WTC11 (cell line): Measurements from ENCODE around the gene SURF1. TPM values are rescaled to one million over a fixed set of nuclear protein-coding genes. Genes with fewer than 3 reads are reported as not detected.

ENCODE experiments used
- ATAC-seq: fragments of 200-7000 bp; cut with Tn5 transposase; 2 replicates; pipeline ENCODE4 v1.10.0; 2021; ENCODE audit warnings: mild to moderate bottlenecking, moderate library complexity
- CTCF ChIA-PET: fragments of 300-600 bp; sonication (Branson Sonifier 250); formaldehyde crosslinking; loops from one replicate; lab custom pipeline; 2021; ENCODE audit warnings: antibody characterized with exemption; lab: Charles Lee
- POLR2A ChIA-PET: fragments of 350-600 bp; sonication (Branson Sonifier 250); formaldehyde crosslinking; loops from one replicate; lab custom pipeline; 2021; ENCODE audit warnings: antibody characterized with exemption; lab: Charles Lee
- DNase-seq: peaks from one replicate; pipeline ENCODE4 v3.0.0; 2021; ENCODE audit warnings: low spot score
- H3K27ac Mint-ChIP-seq: 2 replicates; pipeline ENCODE4 v1.8.0; 2021; ENCODE audit warnings: mixed read lengths
- H3K27me3 Mint-ChIP-seq: 2 replicates; pipeline ENCODE4 v1.8.0; 2021; ENCODE audit warnings: low read depth, mild to moderate bottlenecking, moderate library complexity, mixed read lengths
- H3K36me3 Mint-ChIP-seq: 2 replicates; pipeline ENCODE4 v1.8.0; 2021; ENCODE audit warnings: mixed read lengths
- H3K4me1 Mint-ChIP-seq: 2 replicates; pipeline ENCODE4 v1.8.0; 2022; ENCODE audit warnings: mixed read lengths
- H3K4me3 Mint-ChIP-seq: 2 replicates; pipeline ENCODE4 v1.8.0; 2021; ENCODE audit warnings: mild to moderate bottlenecking, moderate library complexity, mixed read lengths
- H3K9me3 Mint-ChIP-seq: 2 replicates; pipeline ENCODE4 v1.8.0; 2021; ENCODE audit warnings: mixed read lengths
- AR ChIP-seq: fragments of 250-450 bp; sonication (Bioruptor Pico); IDR thresholded peaks from 2 replicates; pipeline ENCODE4 v1.9.0; 2021; ENCODE audit warnings: mild to moderate bottlenecking
- CTCF ChIP-seq: fragments of 200-600 bp; IDR thresholded peaks from 2 replicates; pipeline ENCODE4 v1.8.0; 2022; ENCODE audit warnings: antibody characterized with exemption
- EMX1 ChIP-seq: fragments of 250-450 bp; sonication (Bioruptor Pico); IDR thresholded peaks from 2 replicates; pipeline ENCODE4 v1.8.0; 2021; ENCODE audit warnings: mild to moderate bottlenecking
- GABPB1 ChIP-seq: sonication (generic); formaldehyde crosslinking; IDR thresholded peaks from 2 replicates; pipeline ENCODE4 v1.8.1; 2023; ENCODE audit warnings: mild to moderate bottlenecking, missing genetic modification reagents
- JAZF1 ChIP-seq: fragments of 250-450 bp; sonication (Bioruptor Pico); IDR thresholded peaks from 2 replicates; pipeline ENCODE4 v1.9.0; 2021; ENCODE audit warnings: moderate library complexity, mild to moderate bottlenecking, inconsistent platforms
- NR1H2 ChIP-seq: sonication (generic); formaldehyde crosslinking; IDR thresholded peaks from 2 replicates; pipeline ENCODE4 v1.9.0; 2021; ENCODE audit warnings: mild to moderate bottlenecking, moderate library complexity, missing genetic modification reagents
- RORB ChIP-seq: fragments of 250-450 bp; sonication (Bioruptor Pico); IDR thresholded peaks from 2 replicates; pipeline ENCODE4 v1.9.0; 2021; ENCODE audit warnings: mild to moderate bottlenecking
- SOX15 ChIP-seq: fragments of 250-450 bp; sonication (Bioruptor Pico); IDR thresholded peaks from 2 replicates; pipeline ENCODE4 v1.9.0; 2021; ENCODE audit warnings: mild to moderate bottlenecking
- TP53 ChIP-seq: sonication (generic); formaldehyde crosslinking; IDR thresholded peaks from 2 replicates; pipeline ENCODE4 v1.8.1; 2023; ENCODE audit warnings: mild to moderate bottlenecking, missing genetic modification reagents
- USF2 ChIP-seq: sonication (generic); formaldehyde crosslinking; IDR thresholded peaks from 2 replicates; pipeline ENCODE4 v1.8.1; 2023; ENCODE audit warnings: mild to moderate bottlenecking, missing genetic modification reagents, moderate library complexity
- ZNF425 ChIP-seq: fragments of 250-450 bp; sonication (Bioruptor Pico); conservative IDR thresholded peaks from 2 replicates; pipeline ENCODE4 v1.9.0; 2021; ENCODE audit warnings: mild to moderate bottlenecking
- total RNA-seq: library from RNA; stranded (reverse); gene quantifications from 3 replicates; pipeline ENCODE4 v1.2.3, GENCODE V29; 2021
- TF ChIP-seq, protein P1 (sequence below): sonication (generic); formaldehyde crosslinking; IDR thresholded peaks from 2 replicates; pipeline ENCODE4 v1.8.0; 2022; ENCODE audit warnings: missing genetic modification reagents
- TF ChIP-seq, protein P2 (sequence below): fragments of 250-450 bp; sonication (Bioruptor Pico); IDR thresholded peaks from 2 replicates; pipeline ENCODE4 v1.9.0; 2021; ENCODE audit warnings: mild to moderate bottlenecking, borderline replicate concordance

The SURF1 gene
- total RNA-seq, 1 experiment from 2014 or later = 33.3 TPM

DNA sequence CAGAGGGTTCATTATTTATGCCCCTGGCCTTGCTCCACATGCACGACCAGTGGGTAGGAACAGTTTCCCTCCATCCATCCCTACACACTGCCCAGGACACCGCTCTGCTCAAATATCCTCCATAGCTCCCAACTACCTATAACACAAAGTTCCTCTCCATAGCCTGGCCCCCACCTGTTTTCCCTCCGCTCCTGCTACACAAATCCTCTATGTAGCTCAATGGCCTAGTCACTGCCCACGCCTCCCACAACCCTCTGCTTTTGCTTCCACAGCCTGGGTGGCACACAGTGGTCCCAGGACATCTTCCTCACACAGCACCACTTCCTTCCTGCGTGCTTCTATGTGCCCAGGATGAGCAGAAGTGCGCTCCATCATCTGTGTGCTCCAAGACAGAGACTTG is 41.1 kb upstream of the SURF1 start:
- DNase-seq (no peak), ATAC-seq (no peak)
- no peak overlapping the region for H3K4me3 Mint-ChIP-seq
- POLR2A ChIA-PET = no interaction called here
- H3K27me3 Mint-ChIP-seq = peaks cover 4% of the 10 kb centered on the region
- no peak overlapping the region for H3K27ac Mint-ChIP-seq
- H3K4me1 Mint-ChIP-seq = no peaks in the 10 kb centered on the region
- no peaks in the 10 kb centered on the region for H3K9me3 Mint-ChIP-seq
- CTCF ChIA-PET = interaction anchor here (0.5 to 3.6 kb wide), 6 partner anchors 11 to 268 kb away, joined by 3 to 13 read pairs (median 4); partner anchors contain the start of genes ADAMTS13 and REXO4
- H3K36me3 Mint-ChIP-seq = no peaks in the 10 kb centered on the region
- no peak for TF ChIP-seq AR (CRISPR knock-in tag)
- no peak for TF ChIP-seq RORB (CRISPR knock-in tag)
- no peak for TF ChIP-seq JAZF1
- TF ChIP-seq TP53 (CRISPR knock-in tag) = no peak
- TF ChIP-seq NR1H2 (CRISPR knock-in tag) = no peak
- no peak for TF ChIP-seq USF2 (CRISPR knock-in tag)
- no peak for TF ChIP-seq SOX15 (CRISPR knock-in tag)
- TF ChIP-seq GABPB1 (CRISPR knock-in tag) = no peak
- TF ChIP-seq, protein P1, sequence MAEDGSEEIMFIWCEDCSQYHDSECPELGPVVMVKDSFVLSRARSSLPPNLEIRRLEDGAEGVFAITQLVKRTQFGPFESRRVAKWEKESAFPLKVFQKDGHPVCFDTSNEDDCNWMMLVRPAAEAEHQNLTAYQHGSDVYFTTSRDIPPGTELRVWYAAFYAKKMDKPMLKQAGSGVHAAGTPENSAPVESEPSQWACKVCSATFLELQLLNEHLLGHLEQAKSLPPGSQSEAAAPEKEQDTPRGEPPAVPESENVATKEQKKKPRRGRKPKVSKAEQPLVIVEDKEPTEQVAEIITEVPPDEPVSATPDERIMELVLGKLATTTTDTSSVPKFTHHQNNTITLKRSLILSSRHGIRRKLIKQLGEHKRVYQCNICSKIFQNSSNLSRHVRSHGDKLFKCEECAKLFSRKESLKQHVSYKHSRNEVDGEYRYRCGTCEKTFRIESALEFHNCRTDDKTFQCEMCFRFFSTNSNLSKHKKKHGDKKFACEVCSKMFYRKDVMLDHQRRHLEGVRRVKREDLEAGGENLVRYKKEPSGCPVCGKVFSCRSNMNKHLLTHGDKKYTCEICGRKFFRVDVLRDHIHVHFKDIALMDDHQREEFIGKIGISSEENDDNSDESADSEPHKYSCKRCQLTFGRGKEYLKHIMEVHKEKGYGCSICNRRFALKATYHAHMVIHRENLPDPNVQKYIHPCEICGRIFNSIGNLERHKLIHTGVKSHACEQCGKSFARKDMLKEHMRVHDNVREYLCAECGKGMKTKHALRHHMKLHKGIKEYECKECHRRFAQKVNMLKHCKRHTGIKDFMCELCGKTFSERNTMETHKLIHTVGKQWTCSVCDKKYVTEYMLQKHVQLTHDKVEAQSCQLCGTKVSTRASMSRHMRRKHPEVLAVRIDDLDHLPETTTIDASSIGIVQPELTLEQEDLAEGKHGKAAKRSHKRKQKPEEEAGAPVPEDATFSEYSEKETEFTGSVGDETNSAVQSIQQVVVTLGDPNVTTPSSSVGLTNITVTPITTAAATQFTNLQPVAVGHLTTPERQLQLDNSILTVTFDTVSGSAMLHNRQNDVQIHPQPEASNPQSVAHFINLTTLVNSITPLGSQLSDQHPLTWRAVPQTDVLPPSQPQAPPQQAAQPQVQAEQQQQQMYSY (CRISPR knock-in tag) = no peak
- no peak for TF ChIP-seq CTCF
- TF ChIP-seq, protein P2, sequence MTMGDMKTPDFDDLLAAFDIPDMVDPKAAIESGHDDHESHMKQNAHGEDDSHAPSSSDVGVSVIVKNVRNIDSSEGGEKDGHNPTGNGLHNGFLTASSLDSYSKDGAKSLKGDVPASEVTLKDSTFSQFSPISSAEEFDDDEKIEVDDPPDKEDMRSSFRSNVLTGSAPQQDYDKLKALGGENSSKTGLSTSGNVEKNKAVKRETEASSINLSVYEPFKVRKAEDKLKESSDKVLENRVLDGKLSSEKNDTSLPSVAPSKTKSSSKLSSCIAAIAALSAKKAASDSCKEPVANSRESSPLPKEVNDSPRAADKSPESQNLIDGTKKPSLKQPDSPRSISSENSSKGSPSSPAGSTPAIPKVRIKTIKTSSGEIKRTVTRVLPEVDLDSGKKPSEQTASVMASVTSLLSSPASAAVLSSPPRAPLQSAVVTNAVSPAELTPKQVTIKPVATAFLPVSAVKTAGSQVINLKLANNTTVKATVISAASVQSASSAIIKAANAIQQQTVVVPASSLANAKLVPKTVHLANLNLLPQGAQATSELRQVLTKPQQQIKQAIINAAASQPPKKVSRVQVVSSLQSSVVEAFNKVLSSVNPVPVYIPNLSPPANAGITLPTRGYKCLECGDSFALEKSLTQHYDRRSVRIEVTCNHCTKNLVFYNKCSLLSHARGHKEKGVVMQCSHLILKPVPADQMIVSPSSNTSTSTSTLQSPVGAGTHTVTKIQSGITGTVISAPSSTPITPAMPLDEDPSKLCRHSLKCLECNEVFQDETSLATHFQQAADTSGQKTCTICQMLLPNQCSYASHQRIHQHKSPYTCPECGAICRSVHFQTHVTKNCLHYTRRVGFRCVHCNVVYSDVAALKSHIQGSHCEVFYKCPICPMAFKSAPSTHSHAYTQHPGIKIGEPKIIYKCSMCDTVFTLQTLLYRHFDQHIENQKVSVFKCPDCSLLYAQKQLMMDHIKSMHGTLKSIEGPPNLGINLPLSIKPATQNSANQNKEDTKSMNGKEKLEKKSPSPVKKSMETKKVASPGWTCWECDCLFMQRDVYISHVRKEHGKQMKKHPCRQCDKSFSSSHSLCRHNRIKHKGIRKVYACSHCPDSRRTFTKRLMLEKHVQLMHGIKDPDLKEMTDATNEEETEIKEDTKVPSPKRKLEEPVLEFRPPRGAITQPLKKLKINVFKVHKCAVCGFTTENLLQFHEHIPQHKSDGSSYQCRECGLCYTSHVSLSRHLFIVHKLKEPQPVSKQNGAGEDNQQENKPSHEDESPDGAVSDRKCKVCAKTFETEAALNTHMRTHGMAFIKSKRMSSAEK (CRISPR knock-in tag) = no peak
- TF ChIP-seq EMX1 (CRISPR knock-in tag) = no peak
- no peak for TF ChIP-seq ZNF425 (CRISPR knock-in tag)
